Measurements from ENCODE around the gene GOPC.

The GOPC gene

DNA sequence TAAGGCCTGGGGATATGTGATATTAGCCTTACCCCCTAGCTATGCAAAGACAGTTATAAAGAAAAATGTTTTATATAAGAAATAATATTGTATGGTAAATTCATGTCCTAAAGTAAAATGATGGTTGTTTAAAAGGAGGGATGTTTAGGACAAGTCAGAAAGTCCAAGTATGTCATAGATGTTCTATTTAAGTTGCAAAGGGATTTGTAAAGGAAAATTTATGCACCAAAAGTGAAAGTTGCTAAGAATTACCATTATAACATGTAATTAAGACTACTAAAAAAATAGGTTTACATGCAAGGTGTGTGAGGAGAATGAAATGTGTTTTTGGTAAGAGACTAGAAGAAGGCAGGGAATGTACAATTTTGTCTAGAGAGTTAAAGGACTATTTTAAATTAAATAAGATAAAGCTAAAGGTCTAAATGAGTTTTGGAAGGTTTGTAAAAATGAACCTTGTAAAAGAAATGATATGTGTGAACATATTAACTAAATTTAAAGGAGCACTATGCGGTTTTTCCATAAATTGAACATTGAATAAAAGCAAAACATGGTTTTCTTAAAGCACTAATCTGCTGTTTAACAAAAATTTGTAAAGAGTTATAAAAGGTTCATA is 22.7 kb upstream of the GOPC start:
- TF ChIP-seq, protein P1, sequence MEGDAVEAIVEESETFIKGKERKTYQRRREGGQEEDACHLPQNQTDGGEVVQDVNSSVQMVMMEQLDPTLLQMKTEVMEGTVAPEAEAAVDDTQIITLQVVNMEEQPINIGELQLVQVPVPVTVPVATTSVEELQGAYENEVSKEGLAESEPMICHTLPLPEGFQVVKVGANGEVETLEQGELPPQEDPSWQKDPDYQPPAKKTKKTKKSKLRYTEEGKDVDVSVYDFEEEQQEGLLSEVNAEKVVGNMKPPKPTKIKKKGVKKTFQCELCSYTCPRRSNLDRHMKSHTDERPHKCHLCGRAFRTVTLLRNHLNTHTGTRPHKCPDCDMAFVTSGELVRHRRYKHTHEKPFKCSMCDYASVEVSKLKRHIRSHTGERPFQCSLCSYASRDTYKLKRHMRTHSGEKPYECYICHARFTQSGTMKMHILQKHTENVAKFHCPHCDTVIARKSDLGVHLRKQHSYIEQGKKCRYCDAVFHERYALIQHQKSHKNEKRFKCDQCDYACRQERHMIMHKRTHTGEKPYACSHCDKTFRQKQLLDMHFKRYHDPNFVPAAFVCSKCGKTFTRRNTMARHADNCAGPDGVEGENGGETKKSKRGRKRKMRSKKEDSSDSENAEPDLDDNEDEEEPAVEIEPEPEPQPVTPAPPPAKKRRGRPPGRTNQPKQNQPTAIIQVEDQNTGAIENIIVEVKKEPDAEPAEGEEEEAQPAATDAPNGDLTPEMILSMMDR (IDR thresholded peaks at IDR 0.05) = no peak
- Histone ChIP-seq H3K36me3 (no peaks in the 10 kb centered on the region), H3K27ac (no peak overlapping the region), H3K9me3 (no peaks in the 10 kb centered on the region), H3K27me3 (no peaks in the 10 kb centered on the region), H3K4me3 (ENCODE audit: low read depth in 1 of 2, low read length in 1 of 2) (no peak overlapping the region), H3K4me1 (ENCODE audit: control insufficient read depth in 1 of 2, insufficient read depth in 1 of 2, low read depth in 1 of 2, low read length in 1 of 2) (no peaks in the 10 kb centered on the region)

DNA sequence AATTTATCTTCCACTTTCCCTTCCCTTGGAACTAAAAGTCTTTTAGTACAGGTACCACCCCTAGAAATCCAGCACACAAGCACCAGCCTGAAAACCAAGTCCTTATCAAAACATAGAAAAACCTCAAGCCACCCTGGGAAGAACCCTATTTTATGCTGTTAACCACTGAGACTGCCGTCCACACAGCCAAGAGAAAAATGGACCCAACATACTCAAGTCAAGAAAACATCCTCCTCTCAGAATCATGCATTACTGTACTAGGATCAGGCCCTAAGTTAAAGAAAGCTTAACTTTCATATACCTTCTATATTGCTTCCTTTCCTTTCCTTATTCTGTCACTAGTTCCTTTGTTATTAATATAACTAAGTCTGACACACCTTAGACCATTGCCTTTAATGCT is 16.9 kb upstream of the GOPC start:
- Histone ChIP-seq H3K4me1 (ENCODE audit: control insufficient read depth in 1 of 2, insufficient read depth in 1 of 2, low read depth in 1 of 2, low read length in 1 of 2) (no peaks in the 10 kb centered on the region), H3K4me3 (ENCODE audit: low read depth in 1 of 2, low read length in 1 of 2) (no peak overlapping the region), H3K36me3 (no peaks in the 10 kb centered on the region), H3K9me3 (no peaks in the 10 kb centered on the region), H3K27me3 (no peaks in the 10 kb centered on the region), H3K27ac (no peak overlapping the region)
- TF ChIP-seq, protein P1 (IDR thresholded peaks at IDR 0.05) = no peak

DNA sequence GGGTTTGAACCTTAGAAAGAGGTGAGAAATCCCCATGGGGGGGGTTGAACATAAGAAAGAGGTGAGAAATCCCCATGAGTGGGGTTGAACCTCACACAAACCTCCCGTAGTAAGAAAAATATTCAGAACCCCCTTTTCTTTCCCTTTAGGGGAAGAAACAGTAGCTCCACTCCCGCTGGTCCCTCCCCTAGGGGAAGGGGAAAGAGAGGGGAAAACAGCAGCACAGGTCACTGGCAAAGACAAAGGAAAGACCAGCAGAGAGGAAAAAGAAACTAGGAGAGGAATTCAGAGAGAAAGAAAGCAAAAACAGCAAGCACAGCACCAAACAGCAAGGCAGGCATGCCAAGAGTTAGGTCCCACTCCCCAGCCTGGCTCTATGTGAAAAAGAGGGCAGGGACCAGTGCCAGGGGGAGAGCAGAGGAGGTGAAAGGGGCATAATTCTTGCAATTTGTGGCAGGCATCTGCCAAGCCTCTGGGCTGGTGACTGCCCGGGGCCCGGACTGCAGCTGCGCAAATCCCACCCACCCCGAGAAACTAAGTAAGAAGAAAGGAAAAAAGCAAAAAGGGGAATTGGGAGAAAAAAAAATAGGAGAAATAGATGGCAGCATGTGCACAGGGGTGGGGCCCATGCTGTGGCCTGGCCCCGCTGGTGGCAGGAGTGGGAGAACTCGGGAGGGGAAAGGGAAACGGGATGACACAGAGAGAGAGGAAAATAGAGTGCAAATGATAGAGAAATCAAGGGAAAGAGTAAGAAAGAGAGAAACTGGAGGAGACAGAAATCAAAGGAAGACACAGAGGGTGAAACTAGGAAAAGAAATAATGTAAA is 15.1 kb upstream of the GOPC start:
- no peak overlapping the region for H3K4me3 ChIP-seq (ENCODE audit: low read depth in 1 of 2, low read length in 1 of 2)
- no peaks in the 10 kb centered on the region for H3K4me1 ChIP-seq (ENCODE audit: control insufficient read depth in 1 of 2, insufficient read depth in 1 of 2, low read depth in 1 of 2, low read length in 1 of 2)
- no peaks in the 10 kb centered on the region for H3K36me3 ChIP-seq
- H3K9me3 ChIP-seq = no peaks in the 10 kb centered on the region
- H3K27ac ChIP-seq = no peak overlapping the region
- TF ChIP-seq, protein P1 (IDR thresholded peaks at IDR 0.05) = no peak
- peaks cover 5% of the 10 kb centered on the region for H3K27me3 ChIP-seq

DNA sequence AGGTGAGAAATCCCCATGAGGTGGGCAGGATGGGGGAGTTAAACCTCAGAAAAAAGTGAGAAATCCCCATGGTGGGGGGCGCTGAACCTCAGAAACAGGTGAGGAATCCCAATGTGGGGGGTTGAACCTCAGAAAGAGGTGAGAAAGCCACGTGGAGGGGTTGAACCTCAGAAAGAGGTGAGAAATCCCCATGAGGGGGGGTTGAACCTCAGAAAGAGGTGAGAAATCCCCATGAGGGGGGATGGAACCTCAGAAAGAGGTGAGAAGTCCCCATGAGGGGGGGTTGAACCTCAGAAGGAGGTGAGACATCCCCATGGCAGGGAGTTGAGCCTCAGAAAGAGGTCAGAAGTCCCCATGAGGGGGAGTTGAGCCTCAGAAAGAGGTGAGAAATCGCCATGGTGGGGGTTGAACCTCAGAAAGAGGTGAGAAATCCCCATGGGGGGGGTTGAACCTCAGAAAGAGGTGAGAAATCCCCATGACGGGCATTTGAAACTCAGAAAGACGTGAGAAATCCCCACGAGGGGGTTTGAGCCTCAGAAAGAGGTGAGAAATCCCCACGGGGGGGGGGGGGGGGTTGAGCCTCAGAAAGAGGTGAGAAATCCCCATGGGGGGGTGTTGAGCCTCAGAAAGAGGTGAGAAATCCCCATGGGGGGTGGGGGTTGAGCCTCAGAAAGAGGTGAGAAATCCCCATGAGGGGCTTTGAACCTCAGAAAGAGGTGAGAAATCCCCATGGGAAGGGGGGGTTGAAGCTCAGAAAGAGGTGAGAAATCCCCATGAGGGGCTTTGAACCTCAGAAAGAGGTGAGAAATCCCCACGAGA is 14.3 kb upstream of the GOPC start:
- Histone ChIP-seq H3K27me3 (peaks cover 9% of the 10 kb centered on the region), H3K4me1 (ENCODE audit: control insufficient read depth in 1 of 2, insufficient read depth in 1 of 2, low read depth in 1 of 2, low read length in 1 of 2) (no peaks in the 10 kb centered on the region), H3K9me3 (no peaks in the 10 kb centered on the region), H3K36me3 (no peaks in the 10 kb centered on the region), H3K27ac (no peak overlapping the region), H3K4me3 (ENCODE audit: low read depth in 1 of 2, low read length in 1 of 2) (no peak overlapping the region)
- TF ChIP-seq, protein P1 (IDR thresholded peaks at IDR 0.05) = no peak

DNA sequence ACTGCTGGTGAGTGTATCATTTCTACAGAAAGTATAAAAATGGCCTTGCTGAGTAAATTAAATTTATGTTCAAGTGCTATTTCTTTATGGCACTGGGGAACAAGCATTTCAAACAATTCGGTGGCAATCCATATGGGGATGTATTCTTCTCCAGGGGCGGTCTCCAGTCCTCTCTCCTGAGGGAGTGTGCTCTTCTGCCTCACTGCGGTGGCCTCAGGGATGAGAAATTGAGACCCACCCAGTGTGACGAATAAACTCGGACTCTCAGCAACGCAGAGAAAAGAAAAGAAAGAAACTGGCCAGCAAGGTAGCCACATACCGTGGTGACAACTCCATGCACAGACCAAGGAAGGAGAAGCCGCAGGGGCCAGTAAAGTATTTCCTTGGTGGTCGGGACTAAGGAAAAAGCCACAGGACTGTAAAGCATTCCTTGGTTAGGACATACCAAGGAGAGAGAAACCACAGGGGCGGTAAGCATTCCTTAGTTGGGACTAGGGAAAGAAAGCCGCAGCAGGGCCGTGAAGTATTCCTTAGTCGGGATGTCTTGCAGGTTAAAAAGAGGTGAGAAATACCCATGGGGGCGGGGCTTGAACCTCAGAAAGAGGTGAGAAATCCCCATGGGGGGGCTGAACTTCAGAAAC is 13.6 kb upstream of the GOPC start:
- Histone ChIP-seq H3K27ac (no peak overlapping the region), H3K9me3 (no peaks in the 10 kb centered on the region), H3K36me3 (no peaks in the 10 kb centered on the region), H3K4me3 (ENCODE audit: low read depth in 1 of 2, low read length in 1 of 2) (no peak overlapping the region), H3K4me1 (ENCODE audit: control insufficient read depth in 1 of 2, insufficient read depth in 1 of 2, low read depth in 1 of 2, low read length in 1 of 2) (no peaks in the 10 kb centered on the region), H3K27me3 (peaks cover 9% of the 10 kb centered on the region)
- TF ChIP-seq, protein P1 (IDR thresholded peaks at IDR 0.05) = no peak
